HG02623 (cell line): ENCODE measurements around the gene GSTA3.
"Not testable (repeated sequence)": the region's sequence is repeated elsewhere in the genome, so short reads cannot be mapped to it uniquely, and the experiment has no call there.

Experiments used
- ATAC-seq: cut with Tn5 transposase; IDR thresholded peaks from one replicate; pipeline ENCODE4 v1.9.1; 2021; ENCODE audit warnings: moderate library complexity; ENCODE audit not compliant: unreplicated experiment

GSTA3 gene

GRCh38 chr6:52909531-52909930 lies at the start of gene GSTA3:
GSTA3 (minus strand) TSS chr6:52909698; CDS start chr6:52905834, 3,864 bp downstream.
- ATAC-seq = no peak

GRCh38 chr6:52958546-52959255 lies 49.2 kb upstream of the GSTA3 start:
- no peak for ATAC-seq

GRCh38 chr6:52955871-52956270 lies 46.4 kb upstream of the GSTA3 start:
- ATAC-seq = no peak

- ATAC-seq = no peak
These were observed 44.7 kb upstream of the GSTA3 start for GRCh38 chr6:52953911-52954839.

GRCh38 chr6:52946306-52946705 lies 36.8 kb upstream of the GSTA3 start:
- ATAC-seq = no peak

GRCh38 chr6:52942821-52943220 lies 33.3 kb upstream of the GSTA3 start:
- ATAC-seq = not testable (repeated sequence)

GRCh38 chr6:52942221-52942620 lies 32.7 kb upstream of the GSTA3 start:
- no peak for ATAC-seq

GRCh38 chr6:52937908-52938307 lies 28.4 kb upstream of the GSTA3 start:
- no peak for ATAC-seq

- no peak for ATAC-seq
These were observed 24.3 kb upstream of the GSTA3 start for GRCh38 chr6:52933778-52934177.

- ATAC-seq = no peak
These were observed 21.9 kb upstream of the GSTA3 start for GRCh38 chr6:52931351-52931750.

GRCh38 chr6:52929321-52930164 lies 20.0 kb upstream of the GSTA3 start:
- no peak for ATAC-seq

- ATAC-seq = no peak
These were observed 18.0 kb upstream of the GSTA3 start for GRCh38 chr6:52927451-52927850.

GRCh38 chr6:52925919-52926792 lies 16.7 kb upstream of the GSTA3 start:
- no peak for ATAC-seq

- ATAC-seq = no peak
These were observed 15.5 kb upstream of the GSTA3 start for GRCh38 chr6:52925042-52925441.

- ATAC-seq = not testable (repeated sequence)
These were observed 14.2 kb upstream of the GSTA3 start for GRCh38 chr6:52923689-52924088.

- ATAC-seq = no peak
These were observed 12.7 kb upstream of the GSTA3 start for GRCh38 chr6:52922161-52922560.

- no peak for ATAC-seq
These were observed 12.2 kb upstream of the GSTA3 start for GRCh38 chr6:52921743-52922142.

GRCh38 chr6:52919511-52919910 lies 10.0 kb upstream of the GSTA3 start:
- ATAC-seq = not testable (repeated sequence)

- ATAC-seq = not testable (repeated sequence)
These were observed 9.3 kb upstream of the GSTA3 start for GRCh38 chr6:52918771-52919170.

GRCh38 chr6:52918027-52918686 lies 8.7 kb upstream of the GSTA3 start:
- ATAC-seq = not testable (repeated sequence)
